GM12892 (cell line): ENCODE results near the gene C4orf33.
A peak's percentile ranks its signal among the peaks of the same experiment; 100 is the strongest.
"Not testable (repeated sequence)": the region's sequence is repeated elsewhere in the genome, so short reads cannot be mapped to it uniquely, and the experiment has no call there.

ENCODE experiments used
- DNase-seq: peaks from one replicate; pipeline ENCODE4 v3.0.0; 2011; ENCODE audit not compliant: insufficient read length
- FAIRE-seq: peaks from 2 replicates; lab custom pipeline; 2011; peaks lifted over from hg19 to GRCh38; lab: Jason Lieb, UNC
- POLR2A ChIP-seq: IDR thresholded peaks from 2 replicates; pipeline ENCODE4 v1.6.1; 2011; ENCODE audit warnings: low read depth, low read length, control low read depth
- POLR2AphosphoS5 ChIP-seq: IDR thresholded peaks from 2 replicates; pipeline ENCODE4 v1.6.1; 2011; ENCODE audit warnings: low read depth, low read length, control low read depth
- TAF1 ChIP-seq: IDR thresholded peaks from 2 replicates; pipeline ENCODE4 v1.6.1; 2011; ENCODE audit warnings: low read depth, mild to moderate bottlenecking, control low read depth, low read length, borderline replicate concordance

C4orf33 gene

DNA sequence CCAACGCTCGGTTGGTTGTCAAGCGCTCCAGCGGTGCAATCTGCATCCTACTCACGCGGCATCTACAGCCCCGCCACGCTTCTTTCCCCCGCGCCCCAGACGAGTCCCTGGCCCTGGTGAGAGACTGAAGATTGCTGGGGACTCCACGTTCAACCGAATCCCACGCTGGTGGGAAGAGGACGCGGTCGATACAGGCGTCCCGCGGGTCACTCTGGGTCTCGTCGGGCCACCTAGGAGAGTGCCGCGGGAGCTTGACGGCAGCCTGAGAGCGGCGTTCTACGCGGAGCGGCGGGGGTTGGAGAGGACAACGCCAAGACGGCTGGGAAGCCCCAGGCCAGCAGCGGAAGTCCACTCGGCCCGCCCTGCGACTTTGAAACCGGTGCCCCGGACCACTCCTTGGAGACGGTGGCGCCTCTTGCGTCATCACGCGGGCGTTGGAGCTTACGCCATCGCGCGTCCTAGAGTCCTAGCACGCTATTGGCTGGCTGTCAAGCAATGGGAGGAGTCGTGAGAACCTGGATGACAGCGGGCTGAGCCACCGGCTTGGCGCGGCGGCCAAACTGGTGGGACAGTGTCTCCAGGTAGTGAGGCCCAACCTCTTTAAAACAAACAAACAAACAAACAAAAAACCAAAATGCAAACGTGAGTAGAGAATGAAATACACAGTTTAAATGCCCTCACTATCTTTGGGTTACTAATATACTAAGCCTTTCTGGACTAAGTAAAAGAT lies 2.6 kb upstream of the C4orf33 start, which contains the start of gene SCLT1:
Gene SCLT1 (minus strand): TSS at position 349 of the 730 bp plus-strand sequence. CDS start 436 bp downstream, outside the sequence.
- DNase-seq (peak; percentile 65), FAIRE-seq (peak; percentile 100)
- TF ChIP-seq POLR2A (peak; percentile 94), POLR2AphosphoS5 (peak; percentile 95), TAF1 (peak; percentile 55; the same call in 1 of the 2 replicates)

DNA sequence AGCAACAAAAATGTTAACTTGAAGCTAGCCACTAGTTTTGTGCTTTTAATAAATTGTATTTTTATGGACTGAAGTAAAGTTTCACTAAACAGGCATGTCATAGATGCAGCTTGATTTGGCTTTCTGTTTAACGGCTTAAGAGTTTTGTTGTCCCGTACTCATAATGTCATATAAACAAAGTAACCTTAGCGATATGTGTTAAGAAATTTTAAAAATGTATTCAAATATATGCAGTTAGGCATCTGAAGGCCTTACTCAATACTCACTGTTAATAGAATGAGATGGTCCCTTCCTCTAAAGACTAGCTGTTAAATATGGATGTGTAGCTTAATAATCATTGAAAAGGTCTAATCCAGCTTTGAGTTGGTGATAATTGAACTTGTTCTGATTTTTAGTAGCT lies 1.6 kb upstream of the C4orf33 start:
- DNase-seq = no peak
- no peak for FAIRE-seq
- TF ChIP-seq POLR2A = no peak
- no peak for TF ChIP-seq POLR2AphosphoS5
- TF ChIP-seq TAF1 = no peak

DNA sequence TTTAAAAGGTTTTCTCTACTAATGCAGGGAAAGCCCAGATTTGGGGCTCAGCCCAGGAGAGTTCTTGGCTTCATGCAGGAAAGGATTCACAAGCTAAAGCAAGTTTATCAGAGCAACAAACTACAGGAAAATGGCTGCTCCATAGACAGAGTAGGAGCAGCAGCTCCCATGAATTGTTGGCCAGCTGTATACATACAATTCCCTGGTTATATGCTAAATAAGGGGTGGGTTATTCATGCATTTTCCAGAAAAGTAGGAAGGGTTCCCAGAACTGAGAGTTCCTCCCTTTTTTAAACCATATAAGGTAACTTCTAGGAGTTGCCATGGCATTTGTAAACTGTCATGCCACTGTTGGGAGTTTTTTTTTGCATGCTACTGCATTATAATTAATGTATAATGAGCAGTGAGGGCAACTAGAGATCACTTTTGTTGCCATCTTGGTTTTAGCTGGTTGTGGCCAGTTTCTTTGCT lies 2.6 kb downstream of the C4orf33 start:
- TF ChIP-seq POLR2A = no peak
- TF ChIP-seq POLR2AphosphoS5 = no peak
- DNase-seq (no peak), FAIRE-seq (no peak)

DNA sequence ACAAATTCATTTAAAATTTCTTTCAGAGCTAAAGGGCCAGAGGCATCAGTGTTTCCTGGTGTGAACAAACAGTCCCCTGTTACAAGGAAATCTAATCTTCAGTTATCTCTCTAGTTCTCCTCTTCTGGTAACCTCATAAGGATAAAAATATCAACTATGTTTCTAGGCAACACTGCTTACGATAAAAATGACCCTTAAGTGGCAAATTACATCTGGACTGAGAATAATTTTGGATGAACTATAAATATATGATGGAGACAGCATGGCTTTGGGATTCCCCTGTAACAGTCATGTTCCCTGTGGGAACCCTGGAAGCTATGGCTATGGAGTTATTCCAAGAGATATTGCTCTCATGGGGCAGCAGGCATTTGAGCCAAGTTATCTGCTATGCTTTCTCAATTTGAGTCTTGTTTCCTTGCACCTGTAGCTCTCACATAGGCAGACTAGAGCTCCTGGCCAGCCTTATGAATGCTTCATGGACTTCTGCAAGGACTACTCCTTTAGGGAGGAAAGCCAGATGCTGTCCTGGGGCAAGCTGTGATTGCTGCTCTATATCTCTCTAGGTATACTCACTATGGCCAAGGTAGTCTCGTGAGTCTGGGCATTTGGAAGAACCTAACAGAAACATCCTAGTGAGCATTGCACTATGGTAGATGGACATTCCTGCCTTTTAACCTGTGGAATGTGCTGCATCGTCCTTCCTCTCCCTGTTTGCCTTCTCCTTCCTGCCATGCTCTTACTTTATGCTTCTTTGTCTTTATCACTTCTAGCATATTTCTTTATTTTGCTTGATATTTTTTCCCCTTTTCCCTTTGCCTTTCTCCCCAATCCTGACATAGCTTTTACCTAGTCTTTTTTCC lies 14.2 kb downstream of the C4orf33 start:
- FAIRE-seq (no peak), DNase-seq (no peak)
- TF ChIP-seq POLR2A = no peak
- TF ChIP-seq TAF1 = no peak
- no peak for TF ChIP-seq POLR2AphosphoS5

DNA sequence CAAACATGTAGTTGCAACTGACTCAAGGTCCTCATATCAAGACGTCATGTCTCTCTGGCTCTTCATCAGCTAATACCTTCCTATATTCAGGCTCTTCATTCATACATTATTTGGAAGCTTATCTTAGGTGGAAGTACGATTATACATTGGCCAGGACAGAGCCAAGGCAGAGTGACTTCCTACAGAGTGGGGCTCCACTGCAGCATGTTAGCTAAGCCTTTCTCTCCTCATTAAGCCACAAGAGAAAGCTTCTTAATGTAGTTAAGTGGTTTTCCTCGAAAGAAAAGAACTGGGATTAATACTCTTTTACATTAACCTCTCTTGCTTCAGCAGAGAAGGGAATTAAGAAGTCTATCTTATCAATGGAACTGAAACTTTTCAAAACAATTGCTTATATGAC lies 15.0 kb downstream of the C4orf33 start:
- no peak for DNase-seq
- no peak for FAIRE-seq
- TF ChIP-seq POLR2A = no peak
- no peak for TF ChIP-seq POLR2AphosphoS5
- no peak for TF ChIP-seq TAF1

DNA sequence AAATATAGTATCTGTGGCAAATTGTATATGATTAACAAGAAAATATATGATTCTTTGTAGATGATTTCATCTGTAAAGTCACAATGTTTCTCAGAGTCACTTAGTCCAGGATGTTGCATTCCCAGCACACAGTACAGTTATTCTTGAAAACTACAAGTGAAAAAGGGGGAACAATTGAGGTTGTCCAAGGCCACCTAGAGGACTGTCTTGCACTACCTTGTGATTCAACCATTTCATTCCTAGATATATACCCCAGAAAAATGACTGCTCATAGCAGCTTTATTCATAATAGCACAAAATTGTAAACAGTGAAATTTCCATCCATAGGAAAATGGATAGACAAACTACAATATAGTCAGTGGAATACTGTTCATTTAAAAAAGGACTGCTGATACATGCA lies 16.0 kb downstream of the C4orf33 start:
- no peak for DNase-seq
- no peak for TF ChIP-seq TAF1
- TF ChIP-seq POLR2A = no peak
- no peak for TF ChIP-seq POLR2AphosphoS5

DNA sequence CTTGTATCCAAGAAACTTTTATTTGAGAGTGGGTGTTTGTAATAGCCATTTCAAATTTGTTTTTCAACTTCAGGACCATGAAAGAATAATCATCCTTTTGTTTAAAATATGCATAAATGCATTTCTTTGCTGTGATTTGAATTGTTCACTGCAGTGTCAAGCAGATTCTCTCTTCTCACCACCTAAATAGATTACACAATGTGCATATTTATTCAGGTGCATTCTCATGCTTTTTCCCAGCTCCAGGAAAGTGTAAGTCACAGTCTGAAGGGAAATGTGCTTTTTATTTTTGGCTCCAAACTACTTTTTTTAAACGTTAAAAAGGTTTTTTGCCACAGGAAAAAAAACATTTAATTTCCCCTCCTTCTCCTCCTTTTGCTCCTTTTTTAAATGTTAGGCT lies 17.5 kb downstream of the C4orf33 start:
- DNase-seq (no peak), FAIRE-seq (no peak)
- TF ChIP-seq TAF1 (no peak), POLR2AphosphoS5 (no peak), POLR2A (no peak)

More for the DNA sequence above, 16.0 kb downstream of the C4orf33 start:
- no peak for FAIRE-seq

DNA sequence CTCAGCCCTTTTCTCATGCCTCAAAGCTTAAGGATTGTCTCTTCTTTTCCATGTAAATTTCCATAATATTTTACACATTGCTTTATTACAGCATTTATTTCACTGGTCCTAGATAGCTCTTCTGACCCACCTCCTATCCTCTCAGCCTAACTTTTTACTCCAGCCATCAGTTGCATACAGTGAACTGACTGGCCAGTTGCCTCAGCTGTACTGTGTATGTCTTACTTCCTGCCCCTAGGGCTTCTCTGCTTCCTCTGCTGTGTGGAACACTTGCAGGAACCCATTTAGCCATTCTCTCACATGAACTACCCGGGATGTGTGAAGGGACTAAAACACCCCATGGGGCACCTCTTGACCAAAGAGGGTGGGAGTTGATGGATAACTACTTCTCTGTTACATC lies 18.0 kb downstream of the C4orf33 start:
- DNase-seq (no peak), FAIRE-seq (peak; percentile 53)
- TF ChIP-seq POLR2AphosphoS5 (no peak), POLR2A (no peak), TAF1 (no peak)

DNA sequence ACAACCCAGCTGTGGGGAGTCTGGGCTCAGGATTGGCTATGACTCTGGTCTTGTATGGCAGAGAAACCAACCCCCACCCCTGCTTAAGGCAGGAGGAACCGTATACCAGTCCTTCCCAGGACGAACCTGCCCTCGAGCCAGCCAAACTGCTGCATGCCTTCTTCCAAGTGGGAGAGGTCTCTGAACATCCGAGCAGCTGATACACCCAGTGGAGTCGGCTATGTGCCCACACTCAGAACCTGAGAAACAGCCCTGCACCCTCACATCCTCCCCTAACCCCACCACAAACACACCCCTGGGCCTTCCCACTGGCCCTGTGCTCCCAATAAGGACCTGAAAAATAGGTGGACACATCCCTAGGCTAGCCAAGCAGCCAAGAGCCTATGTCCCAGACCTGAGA lies 21.8 kb downstream of the C4orf33 start:
- DNase-seq (no peak), FAIRE-seq (no peak)
- TF ChIP-seq TAF1 (no peak), POLR2AphosphoS5 (no peak), POLR2A (no peak)

DNA sequence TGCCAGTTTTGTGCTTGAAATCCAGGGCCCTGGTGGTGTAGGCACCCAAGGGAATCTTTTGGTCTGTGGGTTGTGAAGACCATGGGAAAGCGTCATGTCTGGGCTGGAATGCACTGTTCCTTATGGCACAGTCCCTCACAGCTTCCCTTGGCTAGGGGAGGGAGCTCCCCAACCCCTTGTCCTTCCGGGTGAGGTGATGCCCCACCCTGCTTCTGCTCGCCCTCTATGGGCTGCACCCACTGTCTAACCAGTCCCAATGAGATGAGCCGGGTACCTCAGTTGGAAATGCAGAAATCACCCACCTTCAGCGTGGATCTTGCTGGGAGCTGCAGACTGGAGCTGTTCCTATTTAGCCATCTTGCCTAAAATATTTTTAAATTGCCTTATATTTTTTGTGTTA lies 30.7 kb downstream of the C4orf33 start:
- not testable (repeated sequence) for DNase-seq, FAIRE-seq

DNA sequence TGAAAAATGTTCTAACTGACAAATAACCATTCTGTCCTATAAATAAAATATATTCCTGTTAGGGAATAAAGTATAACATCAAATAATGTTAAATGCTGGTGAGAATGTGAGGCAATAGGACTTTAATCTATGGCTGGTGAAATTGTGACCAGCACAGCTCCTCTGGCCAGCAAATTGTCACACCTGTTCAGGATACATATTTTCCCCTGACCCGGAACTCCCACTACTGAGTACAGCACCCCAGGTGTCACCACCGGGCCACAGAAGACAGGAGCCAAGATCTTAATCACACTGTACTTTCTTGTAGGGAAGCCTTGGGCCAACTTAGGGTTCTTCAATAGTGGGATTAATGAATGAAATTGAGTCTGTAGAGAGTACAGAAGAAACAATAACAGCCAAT lies 33.2 kb downstream of the C4orf33 start:
- no peak for DNase-seq
- TF ChIP-seq POLR2A (no peak), TAF1 (no peak), POLR2AphosphoS5 (no peak)
- FAIRE-seq = no peak
